Measurements from ENCODE around the gene WWC2.

DNA sequence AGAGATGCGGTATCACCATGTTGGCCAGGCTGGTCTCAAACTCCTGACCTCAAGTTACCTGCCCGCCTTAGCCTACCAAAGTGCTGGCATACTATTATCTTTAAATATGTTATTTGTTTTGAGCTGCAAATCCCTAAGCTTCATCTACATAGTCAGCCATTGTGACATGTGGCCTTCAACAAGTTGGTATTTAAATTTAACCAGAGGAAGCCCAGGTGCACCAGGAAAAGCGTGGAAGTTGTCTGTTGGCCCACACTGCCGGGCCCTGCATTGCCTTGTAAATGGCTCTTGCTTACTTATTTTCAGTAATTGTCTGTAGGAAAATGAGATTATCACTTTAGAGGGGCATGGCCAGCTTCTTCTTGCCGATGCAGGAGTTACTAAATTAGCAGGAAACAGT lies 6.0 kb downstream of the WWC2 start:
- TF ChIP-seq EZH2 (IDR thresholded peaks at IDR 0.05): no peak
- TF ChIP-seq POLR2AphosphoS5 (IDR thresholded peaks at IDR 0.05; ENCODE audit: borderline replicate concordance, low read depth, low read length): no peak
- no peak for TF ChIP-seq FOXP2 (optimal IDR thresholded peaks at IDR 0.05; ENCODE audit: control extremely low read depth, extremely low read length, insufficient read depth)
